Stimulated activated CD4-positive, alpha-beta T cell treated with anti-CD3 and anti-CD28 coated beads, TNF-alpha, amount 100 ng/mL, for 48 hours (primary cell): Measurements from ENCODE around the gene MUC5B.

Experiments
- DNase-seq, 3 donors: peaks; one replicate each; pipeline ENCODE4 v3.0.0-alpha.2; 2020; ENCODE audit warnings: low read depth in 3 of 3

MUC5B gene

DNA sequence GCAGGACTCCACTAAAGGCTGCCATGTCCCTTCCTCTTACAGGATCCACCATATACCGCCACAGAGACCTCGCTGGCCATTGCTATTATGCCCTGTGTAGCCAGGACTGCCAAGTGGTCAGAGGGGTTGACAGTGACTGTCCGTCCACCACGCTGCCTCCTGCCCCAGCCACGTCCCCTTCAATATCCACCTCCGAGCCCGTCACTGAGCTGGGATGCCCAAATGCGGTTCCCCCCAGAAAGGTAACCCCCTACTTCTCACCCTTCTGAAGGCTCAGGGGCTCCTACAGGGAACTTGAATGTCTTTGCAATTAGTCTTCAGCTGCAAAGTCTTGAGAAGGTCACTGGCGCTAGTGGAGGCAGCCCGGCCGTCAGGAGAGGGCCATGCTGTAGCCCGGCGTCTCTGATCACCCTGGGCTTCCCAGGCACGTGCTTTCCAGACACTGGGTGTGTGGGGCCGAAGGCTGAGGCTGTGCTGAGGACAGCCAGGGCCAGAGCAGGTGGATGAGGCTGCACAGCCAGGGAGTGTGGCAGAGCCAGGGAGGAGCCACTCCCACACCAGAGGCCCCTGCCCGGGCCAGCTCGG, 30.0 kb upstream of the MUC5B start:
- DNase-seq, result no peak

DNA sequence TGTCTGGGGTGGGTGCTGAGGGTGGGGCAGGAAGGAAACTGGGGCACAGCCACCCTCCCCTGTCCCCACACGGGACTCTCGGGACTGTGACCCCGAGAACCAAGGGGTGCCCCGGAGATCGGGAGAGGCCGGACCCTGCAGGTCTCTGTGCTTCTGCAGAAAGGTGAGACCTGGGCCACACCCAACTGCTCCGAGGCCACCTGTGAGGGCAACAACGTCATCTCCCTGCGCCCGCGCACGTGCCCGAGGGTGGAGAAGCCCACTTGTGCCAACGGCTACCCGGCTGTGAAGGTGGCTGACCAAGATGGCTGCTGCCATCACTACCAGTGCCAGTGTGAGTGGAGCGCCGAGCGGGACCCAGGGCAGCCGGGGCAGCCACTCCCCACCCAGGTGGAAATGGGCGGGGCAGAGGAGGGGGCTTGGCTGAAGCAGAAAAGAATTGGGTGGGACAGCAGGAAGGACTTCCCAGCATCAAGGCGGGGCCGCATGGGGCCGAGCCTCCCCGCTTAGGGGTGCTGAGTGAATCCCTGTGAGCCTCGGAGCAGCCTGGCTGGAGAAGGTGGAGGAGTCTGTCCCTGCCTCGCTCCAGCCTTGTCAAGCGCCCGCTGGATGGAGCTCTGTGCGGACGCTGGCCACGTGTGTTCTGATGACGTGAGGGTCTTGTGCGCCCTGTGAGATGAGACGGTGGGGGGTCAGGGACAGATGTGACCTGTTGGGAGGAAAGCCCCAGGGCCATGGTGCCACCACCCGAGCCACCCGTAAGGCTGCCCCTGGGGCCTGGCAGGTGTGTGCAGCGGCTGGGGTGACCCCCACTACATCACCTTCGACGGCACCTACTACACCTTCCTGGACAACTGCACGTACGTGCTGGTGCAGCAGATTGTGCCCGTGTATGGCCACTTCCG, 29.3 kb upstream of the MUC5B start:
- no peak for DNase-seq

DNA sequence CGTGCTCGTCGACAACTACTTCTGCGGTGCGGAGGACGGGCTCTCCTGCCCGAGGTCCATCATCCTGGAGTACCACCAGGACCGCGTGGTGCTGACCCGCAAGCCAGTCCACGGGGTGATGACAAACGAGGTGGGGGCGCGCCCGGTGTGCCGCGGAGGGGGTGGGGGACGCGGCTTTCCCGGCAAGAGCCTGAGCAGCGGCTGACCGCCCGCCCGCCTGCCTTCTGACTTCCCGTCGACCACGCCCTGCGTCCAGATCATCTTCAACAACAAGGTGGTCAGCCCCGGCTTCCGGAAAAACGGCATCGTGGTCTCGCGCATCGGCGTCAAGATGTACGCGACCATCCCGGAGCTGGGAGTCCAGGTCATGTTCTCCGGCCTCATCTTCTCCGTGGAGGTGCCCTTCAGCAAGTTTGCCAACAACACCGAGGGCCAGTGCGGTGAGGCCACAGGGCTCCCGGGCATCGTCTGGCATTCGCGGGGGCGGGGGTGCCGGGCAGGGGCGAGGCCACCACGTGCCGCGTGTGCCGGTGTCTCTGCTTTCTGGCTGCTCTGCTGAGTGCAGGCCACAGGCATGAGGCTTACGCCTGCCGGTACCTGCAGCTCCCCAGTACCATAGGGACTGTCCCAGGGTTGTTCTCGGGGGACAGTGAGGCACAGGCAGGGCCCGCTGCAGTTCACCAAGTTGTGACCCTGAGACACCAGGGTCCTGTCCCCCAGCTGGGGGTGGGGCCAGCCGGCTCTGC, 28.5 kb upstream of the MUC5B start:
- no peak for DNase-seq

DNA sequence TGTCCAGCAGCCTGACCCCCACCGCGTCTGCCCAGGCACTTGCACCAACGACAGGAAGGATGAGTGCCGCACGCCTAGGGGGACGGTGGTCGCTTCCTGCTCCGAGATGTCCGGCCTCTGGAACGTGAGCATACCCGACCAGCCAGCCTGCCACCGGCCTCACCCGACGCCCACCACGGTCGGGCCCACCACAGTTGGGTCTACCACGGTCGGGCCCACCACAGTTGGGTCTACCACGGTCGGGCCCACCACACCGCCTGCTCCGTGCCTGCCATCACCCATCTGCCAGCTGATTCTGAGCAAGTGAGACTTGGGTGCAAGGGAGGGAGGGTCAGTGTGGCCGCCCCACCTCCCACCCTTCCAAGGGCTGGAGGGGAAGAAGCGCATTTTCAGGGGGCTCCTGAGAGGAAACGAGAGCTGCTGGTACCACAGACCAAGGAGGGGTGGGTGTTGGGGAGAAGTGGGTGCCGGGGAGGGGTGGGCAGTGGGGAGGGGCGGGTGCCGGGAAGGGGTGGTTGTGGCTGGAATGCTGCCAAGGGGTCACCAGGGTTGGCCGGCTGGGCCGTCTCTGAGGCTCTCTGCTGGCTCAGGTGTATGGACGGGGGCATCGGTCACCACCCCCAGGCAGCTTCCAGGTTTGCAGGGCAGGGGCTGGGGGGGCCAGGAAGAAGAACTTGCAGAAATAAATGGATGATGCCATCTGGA, 27.7 kb upstream of the MUC5B start:
- no peak for DNase-seq

DNA sequence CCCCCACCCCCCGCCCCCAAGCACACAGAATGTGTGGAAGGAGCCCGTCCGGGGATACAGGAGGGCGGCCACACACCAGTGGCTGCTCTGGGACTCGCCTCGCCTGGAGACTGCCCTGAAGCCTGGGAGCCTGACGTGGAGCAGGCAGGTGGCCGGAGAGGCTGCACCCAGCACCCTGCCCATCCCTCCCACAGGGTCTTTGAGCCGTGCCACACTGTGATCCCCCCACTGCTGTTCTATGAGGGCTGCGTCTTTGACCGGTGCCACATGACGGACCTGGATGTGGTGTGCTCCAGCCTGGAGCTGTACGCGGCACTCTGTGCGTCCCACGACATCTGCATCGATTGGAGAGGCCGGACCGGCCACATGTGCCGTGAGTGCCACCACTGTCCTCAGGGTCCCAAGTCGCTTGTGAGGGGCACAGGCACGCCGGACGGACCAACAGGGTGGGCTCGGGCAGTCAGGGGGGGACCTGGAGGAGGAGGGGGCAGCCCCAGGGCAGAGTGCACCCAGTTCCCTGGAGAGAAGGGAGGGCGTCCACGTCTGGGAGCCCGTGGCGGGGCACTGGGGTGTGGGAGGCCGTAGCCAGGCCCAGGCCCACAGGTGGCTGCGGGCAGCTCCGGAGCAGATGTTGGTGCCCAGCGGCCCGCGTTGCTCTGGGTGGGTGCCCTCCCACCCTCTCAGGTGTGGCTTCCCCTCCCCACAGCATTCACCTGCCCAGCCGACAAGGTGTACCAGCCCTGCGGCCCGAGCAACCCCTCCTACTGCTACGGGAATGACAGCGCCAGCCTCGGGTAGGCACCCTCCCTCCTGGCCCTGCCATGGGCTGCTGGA, 27.0 kb upstream of the MUC5B start:
- no peak for DNase-seq

DNA sequence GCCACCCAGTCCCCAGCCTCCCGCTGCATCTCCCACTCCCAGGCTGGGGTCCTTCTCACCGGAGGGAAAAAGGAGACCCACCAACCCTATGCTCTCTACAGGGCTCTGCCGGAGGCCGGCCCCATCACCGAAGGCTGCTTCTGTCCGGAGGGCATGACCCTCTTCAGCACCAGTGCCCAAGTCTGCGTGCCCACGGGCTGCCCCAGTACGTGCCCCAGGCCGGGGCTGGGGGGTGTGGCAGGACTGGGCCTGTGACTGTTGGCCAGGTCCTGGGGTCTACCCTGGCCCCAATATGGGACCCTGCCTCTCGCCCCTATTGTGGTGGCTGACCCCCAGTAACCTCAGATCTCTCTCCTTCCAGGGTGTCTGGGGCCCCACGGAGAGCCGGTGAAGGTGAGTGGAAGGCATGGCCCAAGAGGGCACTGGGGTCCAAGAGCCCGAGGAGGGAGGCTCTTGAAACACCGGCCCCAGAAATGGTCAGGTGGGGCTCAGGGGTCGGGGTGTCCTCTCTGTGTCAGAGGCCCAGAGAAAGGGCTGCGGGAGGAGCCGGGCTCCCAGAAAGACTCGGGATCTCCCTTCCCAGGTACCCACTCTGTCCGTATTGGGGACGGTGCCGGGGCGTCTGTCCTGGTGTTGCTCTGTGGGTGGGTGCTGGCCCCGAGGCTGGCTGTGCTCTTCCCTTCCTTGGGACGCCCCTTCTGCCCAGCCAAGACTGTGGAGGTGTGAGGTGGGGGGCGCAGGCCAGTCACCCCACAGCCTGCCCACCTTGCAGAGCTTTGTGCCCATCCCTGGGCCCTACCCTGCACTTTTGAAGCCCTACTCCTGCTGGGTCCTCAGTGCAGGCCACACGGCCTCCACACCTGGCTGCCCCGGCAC, 26.1 kb upstream of the MUC5B start:
- DNase-seq, result no peak

DNA sequence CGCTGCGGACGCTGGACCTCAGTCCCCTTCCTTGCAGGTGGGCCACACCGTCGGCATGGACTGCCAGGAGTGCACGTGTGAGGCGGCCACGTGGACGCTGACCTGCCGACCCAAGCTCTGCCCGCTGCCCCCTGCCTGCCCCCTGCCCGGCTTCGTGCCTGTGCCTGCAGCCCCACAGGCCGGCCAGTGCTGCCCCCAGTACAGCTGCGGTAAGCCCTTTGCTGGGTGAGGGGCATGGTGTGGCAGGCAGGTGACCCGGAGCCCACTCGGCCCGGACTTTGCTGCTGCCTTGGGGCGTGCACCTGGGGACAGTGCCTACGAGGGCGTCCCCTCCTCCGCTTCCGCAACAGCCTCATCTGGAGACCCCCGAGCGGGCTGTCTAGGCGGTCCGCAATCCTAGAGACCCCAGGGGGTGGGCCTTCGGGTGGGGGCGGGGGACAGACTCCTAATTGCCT, 25.4 kb upstream of the MUC5B start:
- DNase-seq, result no peak

DNA sequence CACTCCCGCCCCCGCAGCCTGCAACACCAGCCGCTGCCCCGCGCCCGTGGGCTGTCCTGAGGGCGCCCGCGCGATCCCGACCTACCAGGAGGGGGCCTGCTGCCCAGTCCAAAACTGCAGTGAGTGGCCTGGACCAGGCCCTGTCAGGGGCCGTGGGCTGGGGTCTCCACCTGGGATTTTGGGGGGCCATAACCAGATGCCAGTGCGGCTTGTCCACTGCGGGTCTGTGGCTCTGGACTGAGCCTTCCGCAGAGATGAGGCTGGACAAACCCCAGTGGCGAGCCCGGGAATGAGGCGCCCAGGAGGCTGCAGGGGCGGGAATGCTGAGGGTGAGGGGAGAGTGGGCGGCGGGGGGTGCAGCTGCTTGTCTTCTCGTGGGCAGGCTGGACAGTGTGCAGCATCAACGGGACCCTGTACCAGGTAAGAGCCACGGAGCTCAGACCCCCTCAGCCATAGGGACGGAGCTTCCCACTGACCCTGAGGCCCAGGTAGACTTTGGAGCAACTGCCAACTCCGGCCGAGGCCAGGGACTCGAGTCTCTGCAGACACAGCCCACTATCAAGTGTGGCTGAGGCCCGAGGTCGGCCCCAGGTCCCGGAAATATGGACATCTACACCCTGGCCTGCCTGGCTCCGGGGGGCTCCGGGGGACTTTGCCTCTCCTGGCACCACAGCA, 24.8 kb upstream of the MUC5B start:
- DNase-seq, result no peak

DNA sequence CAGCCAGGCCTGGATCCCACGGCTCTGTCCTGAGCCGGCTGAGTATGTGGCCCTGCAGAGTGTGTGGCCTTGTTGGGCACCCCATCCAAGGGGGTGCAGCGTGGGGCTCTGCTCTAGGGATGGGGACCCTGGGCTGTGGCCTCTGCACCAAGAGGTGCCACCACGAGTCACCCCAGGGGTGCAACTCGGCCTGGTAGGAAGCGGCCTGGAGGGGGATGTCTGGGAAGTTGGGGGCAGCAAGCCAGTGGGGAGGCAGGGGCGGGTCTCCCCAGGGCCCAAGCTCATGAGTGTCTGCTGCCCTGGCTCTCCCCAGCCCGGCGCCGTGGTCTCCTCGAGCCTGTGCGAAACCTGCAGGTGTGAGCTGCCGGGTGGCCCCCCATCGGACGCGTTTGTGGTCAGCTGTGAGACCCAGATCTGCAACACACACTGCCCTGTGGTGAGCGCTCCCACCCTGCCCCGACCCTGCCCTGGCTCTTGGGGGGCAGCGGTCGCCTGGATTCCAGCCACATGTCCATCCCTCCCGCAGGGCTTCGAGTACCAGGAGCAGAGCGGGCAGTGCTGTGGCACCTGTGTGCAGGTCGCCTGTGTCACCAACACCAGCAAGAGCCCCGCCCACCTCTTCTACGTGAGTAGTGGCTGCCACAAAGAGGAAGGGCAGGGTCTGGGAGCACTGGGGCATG, 24.2 kb upstream of the MUC5B start:
- DNase-seq, result no peak

DNA sequence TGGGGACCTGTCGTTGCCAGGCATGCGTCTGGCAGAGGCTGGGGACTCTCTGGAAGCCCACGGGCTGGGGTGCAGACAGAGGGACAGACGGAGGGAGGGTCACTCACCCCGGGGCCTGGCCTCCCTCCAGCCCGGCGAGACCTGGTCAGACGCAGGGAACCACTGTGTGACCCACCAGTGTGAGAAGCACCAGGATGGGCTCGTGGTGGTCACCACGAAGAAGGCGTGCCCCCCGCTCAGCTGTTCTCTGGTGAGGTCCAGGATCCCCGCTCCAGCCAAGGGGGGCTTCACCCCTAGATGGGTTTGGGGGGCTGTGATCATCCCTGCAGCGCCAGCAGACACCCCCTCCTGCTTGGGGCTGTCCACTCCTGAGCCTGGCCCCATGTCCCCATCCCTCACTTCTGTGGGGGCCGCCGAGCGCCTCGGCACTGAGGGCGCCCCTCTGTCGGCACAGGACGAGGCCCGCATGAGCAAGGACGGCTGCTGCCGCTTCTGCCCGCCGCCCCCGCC, 23.6 kb upstream of the MUC5B start:
- DNase-seq, result no peak

DNA sequence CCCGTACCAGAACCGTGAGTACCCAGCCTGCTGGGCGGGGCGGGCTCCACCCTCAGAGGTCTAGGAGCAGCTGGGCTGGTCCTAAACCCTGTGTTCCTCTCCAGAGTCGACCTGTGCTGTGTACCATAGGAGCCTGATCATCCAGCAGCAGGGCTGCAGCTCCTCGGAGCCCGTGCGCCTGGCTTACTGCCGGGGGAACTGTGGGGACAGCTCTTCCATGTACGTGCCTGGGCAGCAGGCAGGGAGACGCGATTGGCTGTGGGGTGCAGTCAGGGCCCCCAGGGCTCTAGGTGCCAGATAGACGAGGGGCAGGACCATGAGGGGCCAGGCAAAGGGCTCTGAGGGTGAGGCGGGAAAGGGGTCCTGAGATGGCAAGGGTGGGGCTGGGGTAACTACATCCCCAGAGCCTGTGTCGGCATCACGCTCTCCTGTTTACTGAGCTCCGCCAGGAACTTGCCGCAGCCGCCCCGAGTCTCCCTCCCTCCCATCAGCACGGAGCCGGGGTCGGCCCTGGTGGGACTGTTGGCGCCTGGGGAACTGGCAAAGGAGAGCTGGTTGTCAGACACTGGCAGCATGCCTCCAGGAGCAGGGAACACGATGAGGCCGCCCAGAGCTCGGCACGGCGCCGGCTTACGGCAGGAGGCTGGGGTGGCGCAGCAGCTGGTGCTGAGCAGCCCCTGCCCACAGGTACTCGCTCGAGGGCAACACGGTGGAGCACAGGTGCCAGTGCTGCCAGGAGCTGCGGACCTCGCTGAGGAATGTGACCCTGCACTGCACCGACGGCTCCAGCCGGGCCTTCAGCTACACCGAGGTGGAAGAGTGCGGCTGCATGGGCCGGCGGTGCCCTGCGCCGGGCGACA, 22.9 kb upstream of the MUC5B start:
- DNase-seq, result no peak

DNA sequence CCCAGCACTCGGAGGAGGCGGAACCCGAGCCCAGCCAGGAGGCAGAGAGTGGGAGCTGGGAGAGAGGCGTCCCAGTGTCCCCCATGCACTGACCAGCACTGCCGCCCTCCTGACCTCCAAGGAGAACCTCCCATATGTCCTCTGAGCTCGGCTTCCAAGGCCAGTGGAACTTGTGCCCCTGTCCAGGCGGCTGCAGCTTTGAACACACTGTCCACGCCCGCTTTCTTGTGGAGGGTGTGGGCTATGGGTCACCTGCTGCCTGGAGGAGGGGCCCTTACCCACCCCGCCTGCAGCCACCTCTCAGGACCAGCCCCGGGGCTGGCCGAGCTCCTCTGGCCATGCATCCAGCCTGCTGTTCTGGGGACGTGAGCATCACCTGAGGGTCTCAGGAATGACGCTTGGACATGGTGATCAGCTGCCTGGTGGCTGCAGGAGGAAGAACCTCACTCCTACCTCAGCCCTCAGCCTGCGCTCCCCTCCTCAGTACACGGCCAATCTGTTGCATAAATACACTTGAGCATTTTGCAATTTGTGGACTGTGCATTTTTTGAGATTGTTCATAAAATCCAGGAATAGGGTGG, 22.2 kb upstream of the MUC5B start:
- DNase-seq, result no peak

DNA sequence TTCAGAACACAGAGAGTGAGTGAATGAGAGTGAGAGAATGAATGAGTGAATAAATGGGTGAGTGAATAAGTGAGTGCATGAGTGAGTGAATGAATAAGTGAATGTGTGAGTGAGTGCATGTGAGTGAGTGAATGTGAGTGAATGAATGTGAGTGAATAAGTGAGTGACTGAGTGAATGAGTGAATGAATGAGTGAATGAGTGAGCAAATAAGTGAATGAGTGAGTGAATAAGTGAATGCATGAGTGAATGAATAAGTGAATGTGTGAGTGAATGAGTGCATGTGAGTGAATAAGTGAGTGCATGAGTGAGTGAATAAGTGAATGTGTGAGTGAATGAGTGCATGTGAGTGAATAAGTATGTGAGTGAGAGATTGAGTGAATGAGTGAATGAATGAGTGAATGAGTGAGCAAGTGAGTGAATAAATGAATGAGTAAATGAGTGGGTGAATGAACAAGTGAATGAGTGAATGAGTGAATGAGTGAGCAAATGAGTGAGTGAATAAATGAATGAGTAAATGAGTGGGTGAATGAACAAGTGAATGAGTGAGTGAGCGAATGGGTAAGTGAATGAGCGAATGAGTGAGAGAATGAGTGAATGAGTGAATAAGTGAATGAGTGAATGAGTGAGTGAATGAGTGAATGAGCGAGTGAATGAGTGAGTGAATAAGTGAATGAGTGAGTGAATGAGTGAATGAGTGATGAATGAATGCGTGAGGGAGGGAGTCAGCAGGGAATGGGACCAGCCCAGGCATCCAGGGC, 21.3 kb upstream of the MUC5B start:
- DNase-seq, result no peak

DNA sequence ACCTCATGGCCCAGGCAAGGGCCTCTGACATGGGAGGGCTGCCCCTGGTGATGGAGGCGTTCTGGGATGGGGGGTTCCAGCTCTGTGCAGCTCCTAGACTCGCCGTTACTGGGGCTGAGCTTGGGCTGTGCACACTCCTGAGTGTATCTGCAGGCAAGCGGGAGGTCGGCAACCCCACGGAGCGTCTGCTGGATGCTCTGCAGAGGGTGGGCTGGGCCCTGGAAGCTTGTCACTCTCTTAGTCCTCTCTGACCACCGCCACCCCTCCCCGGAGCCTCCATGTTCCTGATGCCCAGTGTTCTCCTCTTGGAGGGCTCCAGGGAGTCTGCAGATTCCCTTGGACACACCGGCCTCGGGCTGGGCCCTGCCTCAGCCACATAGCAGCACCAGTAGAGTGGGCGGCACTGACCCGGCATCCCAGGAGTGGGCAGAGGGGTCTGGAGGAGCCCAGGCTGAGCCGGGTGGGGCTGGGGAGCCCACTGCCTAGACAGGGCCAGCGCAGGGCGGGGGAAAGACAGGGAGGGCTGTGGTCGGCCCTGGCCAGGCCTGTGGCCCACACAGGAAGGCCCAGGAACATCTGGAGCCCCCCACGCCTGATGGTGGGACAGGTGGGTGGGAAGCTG, 20.6 kb upstream of the MUC5B start:
- DNase-seq, result peak in 1 of 3 donors; percentile 12

DNA sequence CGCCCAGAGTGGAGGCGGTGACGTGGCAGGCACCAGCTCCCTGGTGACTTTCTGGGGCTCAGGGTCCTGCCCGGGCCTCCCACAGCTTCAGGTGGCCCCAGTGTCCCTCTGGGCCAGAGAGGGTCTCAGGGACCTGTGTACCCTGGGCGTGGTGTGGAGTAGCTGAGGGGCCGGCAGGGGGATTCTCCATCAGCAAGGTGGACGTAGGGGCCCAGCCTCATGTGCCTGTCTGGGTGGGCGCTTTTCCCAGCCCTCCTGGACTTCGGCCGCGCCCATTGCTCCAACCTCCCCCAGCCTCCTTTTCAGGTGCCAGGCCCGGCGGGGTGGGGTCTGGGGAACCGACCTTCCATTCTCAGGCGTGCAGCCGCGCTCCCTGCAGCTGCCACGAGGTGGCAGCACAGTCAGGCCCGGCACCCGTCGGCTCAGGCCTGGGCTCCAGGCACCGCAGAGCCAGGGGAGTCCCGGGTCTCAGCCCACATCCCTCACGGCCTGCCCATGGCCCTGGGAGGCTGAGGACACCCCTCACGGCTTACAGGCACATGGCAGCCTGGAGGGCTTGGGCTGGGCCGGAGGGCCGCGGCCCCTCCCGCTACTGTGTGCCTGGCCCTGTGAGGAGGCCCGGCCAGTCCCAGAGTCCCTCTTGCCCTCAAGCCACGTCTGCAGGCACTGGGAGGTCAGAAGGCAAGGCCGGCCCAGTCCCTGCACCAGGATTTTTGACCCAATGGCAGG, 19.9 kb upstream of the MUC5B start:
- DNase-seq, result peak; percentile 34 to 64 (median 42)
